K562 (cell line): Measurements from ENCODE around the gene MAPKAPK2. TPM values are rescaled to one million over a fixed set of nuclear protein-coding genes. Genes with fewer than 3 reads are reported as not detected.

Experiments
- ATAC-seq: fragments of 200-7000 bp; cut with Tn5 transposase; 3 replicates; pipeline ENCODE4 v1.9.1; 2020; ENCODE audit warnings: moderate library complexity
- BruUV-seq: library from RNA; stranded (reverse); fragments of 400-500 nt; replicated peaks from 2 replicates; lab custom pipeline; 2021; lab: Mats Ljungman, UMichigan
- CTCF ChIA-PET: fragments of 300-600 bp; formaldehyde crosslinking; extraction: SDS; loops from one replicate; lab custom pipeline; 2021; ENCODE audit warnings: low intra/inter-chr PET ratio; lab: Yijun Ruan, JAX
- POLR2A ChIA-PET: fragments of 300-600, 350-650 bp; sonication (Branson Sonifier 250); formaldehyde crosslinking; extraction: SDS; loops from one replicate; lab custom pipeline; 2021; ENCODE audit warnings: antibody characterized with exemption, inconsistent platforms; lab: Yijun Ruan, JAX
- DNase-seq, 4 experiments: peaks; one replicate each; pipeline versions ENCODE4 v3.0.0 to v3.0.0-alpha.2; 2011 to 2018; ENCODE audit warnings: low spot score in 3 of 4, mixed read lengths in 3 of 4; ENCODE audit errors: extremely low read depth in 1 of 4
- FAIRE-seq: peaks from 2 replicates; lab custom pipeline; 2011; peaks lifted over from hg19 to GRCh38; lab: Jason Lieb, UNC
- H2AFZ ChIP-seq: 2 replicates; pipeline ENCODE4 v1.6.0; 2011; ENCODE audit warnings: low read depth, low read length, control low read depth, inconsistent platforms
- H3K27ac ChIP-seq: fragments of 200-600 bp; 3 replicates; pipeline ENCODE4 v1.8.0; 2011; ENCODE audit warnings: low read depth, mild to moderate bottlenecking, control low read depth, inconsistent platforms, low read length, moderate library complexity, mixed read lengths; ENCODE audit errors: extremely low read depth
- H3K27me3 ChIP-seq, 2 experiments: fragments of 300-600 bp in 1 of 2; 2 replicates in 1 of 2; 3 replicates in 1 of 2; pipeline versions ENCODE4 v1.6.0 to v1.8.0; 2011; ENCODE audit warnings: inconsistent platforms in 2 of 2, low read length in 2 of 2, mild to moderate bottlenecking in 1 of 2, mixed read lengths in 1 of 2, moderate library complexity in 1 of 2; ENCODE audit not compliant: control insufficient read depth in 2 of 2, insufficient read depth in 2 of 2
- H3K36me3 ChIP-seq: fragments of 300-600 bp; 3 replicates; pipeline ENCODE4 v1.8.0; 2011; ENCODE audit warnings: mild to moderate bottlenecking, low read length, inconsistent platforms; ENCODE audit not compliant: control insufficient read depth, insufficient read depth
- H3K4me1 ChIP-seq, 2 experiments: fragments of 200-600 bp in 1 of 2; replicated peaks in 1 of 2; 2 replicates in 1 of 2; 3 replicates in 1 of 2; pipeline versions ENCODE4 v1.5.1 to v1.8.0; 2011; ENCODE audit warnings: inconsistent platforms in 2 of 2, low read length in 2 of 2, mild to moderate bottlenecking in 1 of 2, mixed read lengths in 1 of 2, moderate library complexity in 1 of 2; ENCODE audit not compliant: control insufficient read depth in 2 of 2, insufficient read depth in 2 of 2
- H3K4me2 ChIP-seq: 2 replicates; pipeline ENCODE4 v1.6.1; 2011; ENCODE audit warnings: low read length, control low read depth, inconsistent platforms, mixed read lengths; ENCODE audit not compliant: insufficient read depth
- H3K4me3 ChIP-seq: fragments of 200-600 bp; sonication (generic), shearing (Covaris generic); 2 replicates; pipeline ENCODE4 v1.5.1; 2016; ENCODE audit warnings: control low read depth, inconsistent platforms
- H3K79me2 ChIP-seq: fragments of 200-600 bp; 3 replicates; pipeline ENCODE4 v1.8.0; 2011; ENCODE audit warnings: low read length, inconsistent platforms; ENCODE audit not compliant: control insufficient read depth, insufficient read depth
- H3K9ac ChIP-seq, 2 experiments: 2 replicates each; pipeline versions ENCODE4 v1.6.0 to v1.6.1; 2011; ENCODE audit warnings: low read depth in 2 of 2, low read length in 2 of 2, control low read depth in 1 of 2, inconsistent platforms in 1 of 2, mild to moderate bottlenecking in 1 of 2, mixed read lengths in 1 of 2; ENCODE audit not compliant: insufficient read depth in 1 of 2
- H3K9me1 ChIP-seq: one replicate; pipeline ENCODE4 v1.6.0; 2011; ENCODE audit warnings: inconsistent platforms, mild to moderate bottlenecking, low read length, moderate library complexity; ENCODE audit not compliant: control insufficient read depth, insufficient read depth
- H3K9me3 ChIP-seq: replicated peaks from 2 replicates; pipeline ENCODE4 v1.5.1; 2011; ENCODE audit warnings: low read depth, low read length, inconsistent platforms; ENCODE audit not compliant: control insufficient read depth, insufficient read depth
- H4K20me1 ChIP-seq: replicated peaks from 2 replicates; pipeline ENCODE4 v1.6.1; 2011; ENCODE audit warnings: low read length, inconsistent platforms, mixed read lengths; ENCODE audit not compliant: control insufficient read depth, insufficient read depth
- MAFG ChIP-seq: fragments of 450-650 bp; conservative IDR thresholded peaks from 2 replicates; pipeline ENCODE4 v1.6.1; 2016; ENCODE audit warnings: missing genetic modification characterization, missing compliant biosample characterization
- NFIC ChIP-seq: fragments of 450-650 bp; IDR thresholded peaks from 2 replicates; pipeline ENCODE4 v1.6.1; 2017; ENCODE audit warnings: mild to moderate bottlenecking, inconsistent platforms
- SLC30A9 ChIP-seq: fragments of 250-450 bp; sonication (Bioruptor Pico); IDR thresholded peaks from 2 replicates; pipeline ENCODE4 v1.8.0; 2022; ENCODE audit warnings: mild to moderate bottlenecking, moderate library complexity
- ZNF143 ChIP-seq: sonication (generic); formaldehyde crosslinking; IDR thresholded peaks from 2 replicates; pipeline ENCODE4 v1.9.0; 2022; ENCODE audit warnings: mild to moderate bottlenecking, missing genetic modification reagents
- ZNF24 ChIP-seq: fragments of 450-650 bp; IDR thresholded peaks from 2 replicates; pipeline ENCODE4 v1.6.1; 2016
- ZNF324 ChIP-seq: fragments of 250-450 bp; sonication (Bioruptor Pico); IDR thresholded peaks from 2 replicates; pipeline ENCODE4 v1.4.0; 2020; ENCODE audit warnings: mild to moderate bottlenecking
- WGBS: fragments of 100-300 bp; shearing (Covaris generic); methylation state at CpG from one replicate; pipeline ENCODE4 v1.1.6; 2016; ENCODE audit warnings: low coverage, mixed read lengths; ENCODE audit not compliant: insufficient coverage; ENCODE audit errors: missing lambda C conversion rate; 5-methylcytosine and 5-hydroxymethylcytosine counted together
- in situ Hi-C: fragments of 300-500 bp; cut with MboI; formaldehyde crosslinking; loops from 4 replicates; pipeline ENCODE4 v1.15.0; 2018; ENCODE audit warnings: inconsistent platforms, mixed read lengths
- intact Hi-C: fragments of 100-400 bp; cut with micrococcal nuclease; formaldehyde crosslinking; loops from 2 replicates; pipeline ENCODE4 v1.14.2; 2022
- polyA plus RNA-seq, 8 experiments: library from polyadenylated mRNA; depleted of rRNA in 4 of 8; stranded (reverse) in 5 of 8; unstranded in 3 of 8; fragments of >200 nt; fragmentation: Nextera tagmentation in 2 of 8; fragmentation: Illumina TruSeq in 1 of 8; extraction: Ambion mirVana in 2 of 8; extraction: Trizol in 1 of 8; gene quantifications; 2 replicates each; pipeline versions ENCODE4 v1.2.1 to v1.2.3, GENCODE V29; 2011 to 2014; ENCODE audit warnings: inconsistent platforms in 1 of 8, missing spikeins in 1 of 8
- total RNA-seq, 7 experiments: library from RNA; depleted of rRNA in 6 of 7; stranded (reverse); fragments of >200 nt in 6 of 7; fragmentation: Illumina TruSeq in 2 of 7; extraction: Trizol in 2 of 7; gene quantifications; 2 replicates each; pipeline versions ENCODE4 v1.2.1 to v1.2.3, GENCODE V29; 2011 to 2021; ENCODE audit warnings: low replicate concordance in 1 of 7

MAPKAPK2 gene
- total and polyA plus RNA-seq, 9 of the 15 experiments (the other 6 are each of a cell fraction or from before 2014, with no cell fraction given) = 0.63 to 94.2 (median 52.1) TPM

- H3K4me2 ChIP-seq = no peak overlapping the region
- CTCF ChIA-PET = no interaction called here
- no TSS peak for BruUV-seq
- H3K4me1 ChIP-seq = peaks cover 31 to 72% of the 10 kb centered on the region in 2 experiments
- H3K36me3 ChIP-seq = peaks cover 29% of the 10 kb centered on the region
- no peaks in the 10 kb centered on the region for H3K27me3 ChIP-seq
- H4K20me1 ChIP-seq = no peaks in the 10 kb centered on the region
- POLR2A ChIA-PET = interaction anchor here (1.4 to 2.8 kb wide), 2 partner anchors 9 to 20 kb away, joined by 6 to 18 read pairs; partner anchors contain the start of gene DYRK3
- H3K9ac ChIP-seq = no peak overlapping the region
- no peak for FAIRE-seq
- no peaks in the 10 kb centered on the region for H3K9me3 ChIP-seq
- no peak overlapping the region for H3K27ac ChIP-seq
- H3K79me2 ChIP-seq = peaks cover 28% of the 10 kb centered on the region
- in situ Hi-C loops (no loop called here), intact Hi-C loops (no loop called here)
- H3K4me3 ChIP-seq = no peak overlapping the region
- 58% methylated on average over 2 of the region's 2 CpGs for WGBS
- no peak for ATAC-seq
- H3K9me1 ChIP-seq = no peaks in the 10 kb centered on the region
- no peak for DNase-seq
- peak; percentile 25; the same call in 1 of the 2 replicates for TF ChIP-seq MAFG (tag)
- no peak for TF ChIP-seq ZNF143 (CRISPR knock-in tag)
- TF ChIP-seq ZNF324 (CRISPR knock-in tag) = no peak
- TF ChIP-seq SLC30A9 (CRISPR knock-in tag) = no peak
- H2AFZ ChIP-seq = no peak overlapping the region
These were observed 29.9 kb upstream of the MAPKAPK2 start for GRCh38 chr1:206654828-206655227.

GRCh38 chr1:206655471-206655882 is 29.2 kb upstream of the MAPKAPK2 start:
- Histone ChIP-seq H3K36me3 (peaks cover 28% of the 10 kb centered on the region), H3K4me2 (no peak overlapping the region), H3K27me3 (no peaks in the 10 kb centered on the region), H3K79me2 (peaks cover 24% of the 10 kb centered on the region), H3K4me1 (peaks cover 37 to 71% of the 10 kb centered on the region in 2 experiments), H3K9me1 (no peaks in the 10 kb centered on the region), H3K4me3 (no peak overlapping the region), H3K9ac (no peak overlapping the region), H3K9me3 (no peaks in the 10 kb centered on the region), H4K20me1 (no peaks in the 10 kb centered on the region), H3K27ac (no peak overlapping the region)
- POLR2A ChIA-PET = interaction anchor here (1.3 to 2.8 kb wide), 3 partner anchors 9 to 21 kb away, joined by 4 to 18 read pairs (median 6); partner anchors contain the start of gene DYRK3
- BruUV-seq = no TSS peak
- in situ Hi-C loops = no loop called here
- CTCF ChIA-PET = no interaction called here
- intact Hi-C loops = no loop called here
- no peak for DNase-seq
- FAIRE-seq = no peak
- ATAC-seq = no peak
- 78% methylated on average over 4 of the region's 4 CpGs for WGBS
- TF ChIP-seq NFIC (peak; percentile 16), ZNF24 (no peak)
- TF ChIP-seq, all 486 proteins: peak for 1
- no peak overlapping the region for H2AFZ ChIP-seq
